ENCODE results near the gene SERHL2.
"Not testable (repeated sequence)": the region's sequence is repeated elsewhere in the genome, so short reads cannot be mapped to it uniquely, and the experiment has no call there.

SERHL2 gene, protein sequence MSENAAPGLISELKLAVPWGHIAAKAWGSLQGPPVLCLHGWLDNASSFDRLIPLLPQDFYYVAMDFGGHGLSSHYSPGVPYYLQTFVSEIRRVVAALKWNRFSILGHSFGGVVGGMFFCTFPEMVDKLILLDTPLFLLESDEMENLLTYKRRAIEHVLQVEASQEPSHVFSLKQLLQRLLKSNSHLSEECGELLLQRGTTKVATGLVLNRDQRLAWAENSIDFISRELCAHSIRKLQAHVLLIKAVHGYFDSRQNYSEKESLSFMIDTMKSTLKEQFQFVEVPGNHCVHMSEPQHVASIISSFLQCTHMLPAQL

DNA sequence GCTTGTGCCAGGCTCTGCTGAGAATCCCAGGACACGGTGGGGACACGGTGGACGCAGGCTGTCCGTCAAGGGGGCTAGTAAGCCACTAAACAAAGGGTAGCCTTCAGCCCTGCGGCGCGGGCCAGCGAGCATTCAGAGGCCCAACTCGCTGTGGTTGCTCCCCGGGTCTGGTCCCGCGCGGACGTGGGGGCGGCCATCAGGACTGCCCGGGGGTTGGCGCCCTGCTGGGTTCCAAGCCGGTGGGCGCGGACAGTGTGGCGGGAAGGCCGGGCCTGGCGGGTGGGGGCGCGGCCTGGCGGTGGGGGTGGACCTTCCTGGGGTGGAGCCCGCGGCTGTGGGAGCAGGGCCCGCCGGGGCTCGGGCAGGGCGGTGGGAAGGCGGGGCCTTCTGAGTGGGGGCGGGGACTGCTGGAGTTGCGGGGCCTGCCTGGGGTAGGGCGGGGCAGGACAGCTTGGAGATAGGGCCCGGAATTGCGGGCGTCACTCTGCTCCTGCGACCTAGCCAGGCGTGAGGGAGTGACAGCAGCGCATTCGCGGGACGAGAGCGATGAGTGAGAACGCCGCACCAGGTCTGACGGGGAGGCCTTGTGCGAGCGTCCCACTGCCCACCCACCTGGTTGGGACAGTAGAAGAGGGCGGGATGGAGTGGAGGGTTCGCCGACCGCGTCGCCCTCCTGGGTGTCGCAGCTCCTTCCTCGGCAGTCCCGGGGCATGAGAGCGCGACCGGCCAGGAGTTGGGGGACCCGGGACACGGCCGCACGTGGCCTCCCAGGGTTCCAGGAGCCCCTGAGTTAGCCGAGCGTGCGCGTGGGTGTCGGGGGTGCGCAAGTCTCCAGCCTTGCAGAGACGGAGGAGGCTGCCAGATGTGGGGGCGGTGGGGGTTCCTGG lies at the start of gene SERHL2:
Gene SERHL2, plus strand, starts transcription at position 482 of the 887 bp plus-strand sequence. Its CDS starts 65 bp downstream, at position 547.
- peak; percentile 84 for DNase-seq

DNA sequence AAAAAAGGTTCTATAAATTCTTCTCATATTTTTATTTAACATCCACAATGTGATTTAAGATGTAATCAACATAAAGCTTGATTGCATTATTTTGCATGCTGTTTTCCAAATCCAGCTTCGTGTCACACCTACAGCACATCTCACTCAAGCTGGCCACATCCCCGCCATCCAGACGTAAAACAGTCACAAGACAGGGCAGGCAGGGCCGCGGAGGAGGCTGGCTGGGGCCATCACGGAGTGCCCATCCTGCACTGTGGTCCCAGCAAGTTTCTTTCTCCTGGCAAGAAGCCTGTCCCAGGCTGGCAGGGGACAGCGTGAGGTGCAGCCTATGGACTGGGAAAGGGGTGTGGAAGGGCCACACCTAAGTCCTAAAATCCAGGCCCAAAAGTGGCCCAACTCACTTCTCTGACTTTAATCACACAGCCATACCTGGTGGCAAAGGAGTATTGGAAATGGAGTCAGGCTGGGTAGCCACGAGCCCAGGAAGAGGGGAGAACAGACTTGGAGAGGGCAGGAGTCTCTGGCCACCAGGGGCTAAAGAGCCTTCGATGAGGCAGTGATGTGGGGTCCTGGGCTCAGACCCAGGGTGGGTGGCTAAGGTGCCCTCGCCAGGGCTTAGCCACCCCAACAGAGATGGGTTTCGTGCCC lies 45.3 kb upstream of the SERHL2 start:
- DNase-seq, result not testable (repeated sequence)

DNA sequence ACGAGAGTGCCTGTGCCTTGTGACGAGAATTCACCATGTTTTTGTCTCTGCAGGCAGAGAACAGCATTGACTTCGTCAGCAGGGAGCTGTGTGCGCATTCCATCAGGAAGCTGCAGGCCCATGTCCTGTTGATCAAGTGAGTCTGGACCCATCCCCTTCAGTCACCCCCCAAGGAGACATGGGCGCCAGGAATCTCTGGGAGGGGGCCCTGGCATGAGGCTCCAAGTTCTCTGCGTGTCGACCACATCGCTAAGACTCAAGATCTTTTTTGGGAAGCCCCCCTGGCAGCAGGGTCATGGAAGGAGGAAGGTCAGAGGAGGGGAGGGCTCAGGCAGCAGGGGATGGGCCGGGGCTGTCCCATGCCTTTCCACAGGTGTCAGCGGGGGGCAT lies 44.8 kb upstream of the SERHL2 start:
- not testable (repeated sequence) for DNase-seq

DNA sequence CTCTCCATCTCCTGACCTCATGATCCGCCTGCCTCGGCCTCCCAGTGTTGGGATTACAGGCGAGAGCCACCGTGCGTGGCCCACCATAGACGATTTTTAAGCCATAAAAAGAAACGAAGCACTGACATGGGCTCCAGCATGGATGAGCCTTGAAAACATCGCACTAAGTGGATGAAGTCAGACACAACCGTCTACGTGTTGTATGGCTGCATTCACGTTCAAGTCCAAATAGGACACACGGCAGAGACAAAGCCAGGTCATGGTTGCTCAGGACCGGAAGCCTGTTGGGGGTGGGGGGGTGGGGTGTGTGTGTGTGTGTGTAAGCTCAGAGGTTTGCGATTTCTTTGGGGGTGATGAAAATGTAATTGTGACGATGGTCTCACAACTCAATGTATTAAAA lies 44.2 kb upstream of the SERHL2 start:
- DNase-seq, result no peak

DNA sequence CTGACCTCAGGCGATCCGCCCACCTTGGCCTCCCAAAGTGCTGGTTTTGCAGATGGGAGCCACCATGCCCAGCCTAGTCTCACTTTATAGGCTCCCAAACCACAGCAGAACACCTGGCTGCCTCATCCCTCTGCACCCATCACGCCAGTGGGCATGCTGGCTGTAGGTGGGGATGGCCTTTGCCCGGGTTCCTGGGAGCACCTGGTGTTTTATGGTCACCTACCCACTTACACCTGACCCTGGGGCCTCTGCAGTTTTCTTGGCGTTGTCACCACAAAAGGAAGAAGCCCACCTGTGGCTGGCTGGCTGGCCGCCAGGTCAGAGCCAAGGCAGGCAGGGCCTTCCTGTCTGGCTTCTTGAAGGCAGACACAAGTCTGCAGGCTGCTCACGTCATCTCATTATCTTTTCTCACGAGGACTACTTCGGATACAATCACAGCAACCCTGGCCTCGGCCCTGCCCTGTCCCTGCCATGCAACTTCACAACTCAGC lies 42.3 kb upstream of the SERHL2 start:
- no peak for DNase-seq

DNA sequence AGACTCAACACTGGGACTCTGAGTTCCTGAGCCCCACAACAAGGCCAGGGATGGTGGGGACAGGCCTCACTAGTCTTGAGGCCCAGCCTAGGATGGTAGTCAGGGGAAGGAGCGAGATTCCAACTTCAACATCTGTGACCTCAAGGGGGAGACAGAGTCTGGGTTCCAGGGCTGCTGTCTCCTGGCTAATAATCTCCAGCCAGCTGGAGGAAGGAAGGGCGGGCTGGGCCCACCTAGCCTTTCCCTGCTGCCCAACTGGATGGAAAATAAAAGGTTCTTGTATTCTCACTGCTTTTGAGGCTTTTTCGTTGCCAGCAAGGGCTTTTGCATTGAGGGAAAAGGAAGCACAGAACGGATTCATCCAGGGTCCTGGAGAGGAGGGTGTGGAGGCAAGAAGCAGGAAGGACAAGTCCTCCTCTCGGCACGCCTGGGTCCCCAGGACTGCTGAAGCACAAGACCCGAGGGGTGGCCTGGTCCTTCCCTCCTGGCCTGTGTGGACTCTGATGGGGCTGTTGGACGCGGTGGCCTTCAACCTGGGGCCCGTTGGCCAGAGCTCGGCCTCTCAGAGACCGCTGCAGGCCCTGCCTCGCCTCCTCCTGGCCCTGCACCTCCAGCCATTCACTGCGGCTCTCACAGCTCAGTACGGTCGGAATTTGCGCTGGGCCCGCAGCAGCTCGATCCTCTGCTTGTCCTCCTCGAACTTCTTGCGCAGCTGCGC lies 41.3 kb upstream of the SERHL2 start:
- DNase-seq, result not testable (repeated sequence)

DNA sequence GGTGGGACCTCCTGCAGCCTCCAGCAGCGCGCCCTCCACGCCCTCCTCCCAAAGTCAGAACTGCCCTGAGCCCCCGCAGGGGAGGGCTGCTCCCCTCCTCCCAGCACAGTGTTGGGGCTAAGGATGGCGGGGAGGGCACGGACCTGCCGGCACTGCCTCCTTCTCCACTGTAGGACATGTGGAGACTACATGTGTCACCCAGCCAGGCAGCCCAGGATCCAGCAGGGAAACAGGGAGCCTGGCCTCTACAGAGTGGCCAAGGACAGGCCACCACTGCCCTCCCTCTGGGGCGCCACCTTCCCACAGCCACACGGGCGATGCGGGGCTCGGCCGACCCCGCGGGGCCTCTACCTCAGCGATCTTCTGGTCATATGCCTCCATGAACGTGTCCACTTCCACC lies 39.4 kb upstream of the SERHL2 start:
- not testable (repeated sequence) for DNase-seq

DNA sequence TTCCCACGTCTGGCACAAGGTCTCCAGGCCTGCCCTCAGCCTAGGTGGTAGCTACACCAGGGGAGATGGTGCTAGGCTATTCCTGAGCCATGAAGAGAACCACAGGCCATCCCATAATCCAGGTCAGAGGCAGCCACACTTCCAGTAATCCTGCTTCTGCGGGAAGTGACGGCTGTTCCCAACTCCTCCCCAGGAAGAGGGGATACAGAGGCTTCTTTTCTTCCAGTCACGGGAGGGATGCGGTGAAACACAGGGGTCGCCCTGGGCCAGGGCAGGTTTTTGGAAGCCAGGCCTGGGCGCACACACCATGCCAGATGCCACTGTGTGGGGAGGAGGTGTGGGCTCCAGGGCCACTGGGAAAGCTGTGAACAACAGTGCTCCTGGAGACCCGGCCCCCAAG lies 38.5 kb upstream of the SERHL2 start:
- DNase-seq, result not testable (repeated sequence)

DNA sequence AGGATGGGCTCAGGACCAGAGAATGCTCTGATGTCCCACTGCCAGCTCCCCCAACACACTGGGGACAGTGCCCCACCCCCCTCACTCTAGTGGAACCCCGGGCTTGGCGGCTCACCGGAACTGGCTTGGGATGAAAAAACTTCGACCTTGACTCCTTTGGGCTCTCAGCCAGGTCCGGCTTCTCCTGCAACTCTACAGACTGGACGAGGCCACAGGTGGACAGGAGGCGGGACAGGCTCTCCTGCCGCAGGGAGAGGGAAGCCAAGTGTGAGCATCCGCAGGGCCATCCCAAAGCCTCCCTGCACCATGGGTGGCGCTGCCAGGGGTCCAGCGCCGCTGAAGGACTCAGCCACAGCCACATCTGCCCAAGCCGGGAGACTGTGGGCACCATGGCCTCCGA lies 37.9 kb upstream of the SERHL2 start:
- DNase-seq, result no peak

DNA sequence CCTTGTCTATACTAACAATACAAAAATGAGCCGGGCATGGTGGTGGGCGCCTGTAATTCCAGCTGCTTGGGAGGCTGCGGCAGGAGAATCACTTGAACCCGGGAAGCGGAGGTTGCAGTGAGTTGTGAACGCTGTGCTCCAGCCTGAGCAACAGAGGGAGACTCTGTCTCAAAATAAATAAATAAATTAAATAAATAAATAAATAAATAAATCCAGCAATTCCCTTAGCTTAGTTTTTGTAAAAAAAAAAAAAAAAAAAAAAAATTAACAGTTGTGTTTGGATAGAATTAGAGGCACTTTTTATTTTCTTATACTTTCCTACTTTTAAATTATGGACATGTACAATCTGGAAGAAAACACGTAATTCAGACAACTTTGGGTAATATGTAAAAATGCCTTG lies 36.7 kb upstream of the SERHL2 start:
- not testable (repeated sequence) for DNase-seq

DNA sequence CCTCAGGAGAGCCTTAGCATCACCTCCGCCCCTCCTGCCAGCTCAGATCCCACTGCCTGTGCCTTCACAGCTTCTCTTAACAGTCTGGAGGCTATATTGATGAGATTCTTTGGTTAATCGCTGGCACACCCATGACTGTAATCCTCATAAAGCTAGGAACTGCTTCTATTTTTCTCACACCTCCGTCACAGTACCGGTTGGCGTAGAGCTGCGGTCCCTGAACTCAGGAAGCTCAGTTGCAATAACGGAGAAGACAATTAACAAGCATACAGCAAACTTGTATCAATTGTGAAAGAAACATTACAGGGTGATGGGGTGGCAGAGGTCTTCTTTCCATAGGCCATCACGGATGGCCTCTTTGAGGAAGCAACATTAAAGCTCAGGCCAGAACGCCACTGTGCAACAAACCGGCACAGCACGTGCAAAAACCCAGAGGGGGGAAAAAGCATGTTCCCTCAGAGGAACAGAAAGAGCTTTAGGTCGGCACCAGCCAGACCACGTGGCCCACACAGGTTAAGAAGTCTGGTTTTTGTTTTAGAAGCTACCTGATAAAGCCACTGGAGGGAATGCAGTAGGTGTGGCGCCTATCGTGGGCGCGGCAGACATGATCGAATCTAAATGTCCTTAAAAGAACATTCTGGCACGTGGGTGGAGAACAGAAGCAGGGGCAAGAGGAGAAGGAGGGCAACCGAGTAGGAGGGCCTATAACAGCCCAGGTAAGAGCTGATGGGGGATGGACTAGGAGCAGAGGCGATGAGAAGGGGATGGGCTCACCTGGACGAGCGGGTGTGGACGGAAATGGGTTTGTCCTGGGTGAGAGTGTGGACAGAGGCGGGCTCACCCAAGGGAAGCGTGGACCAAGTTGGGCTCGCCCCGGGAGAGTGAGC lies 34.9 kb upstream of the SERHL2 start:
- not testable (repeated sequence) for DNase-seq

DNA sequence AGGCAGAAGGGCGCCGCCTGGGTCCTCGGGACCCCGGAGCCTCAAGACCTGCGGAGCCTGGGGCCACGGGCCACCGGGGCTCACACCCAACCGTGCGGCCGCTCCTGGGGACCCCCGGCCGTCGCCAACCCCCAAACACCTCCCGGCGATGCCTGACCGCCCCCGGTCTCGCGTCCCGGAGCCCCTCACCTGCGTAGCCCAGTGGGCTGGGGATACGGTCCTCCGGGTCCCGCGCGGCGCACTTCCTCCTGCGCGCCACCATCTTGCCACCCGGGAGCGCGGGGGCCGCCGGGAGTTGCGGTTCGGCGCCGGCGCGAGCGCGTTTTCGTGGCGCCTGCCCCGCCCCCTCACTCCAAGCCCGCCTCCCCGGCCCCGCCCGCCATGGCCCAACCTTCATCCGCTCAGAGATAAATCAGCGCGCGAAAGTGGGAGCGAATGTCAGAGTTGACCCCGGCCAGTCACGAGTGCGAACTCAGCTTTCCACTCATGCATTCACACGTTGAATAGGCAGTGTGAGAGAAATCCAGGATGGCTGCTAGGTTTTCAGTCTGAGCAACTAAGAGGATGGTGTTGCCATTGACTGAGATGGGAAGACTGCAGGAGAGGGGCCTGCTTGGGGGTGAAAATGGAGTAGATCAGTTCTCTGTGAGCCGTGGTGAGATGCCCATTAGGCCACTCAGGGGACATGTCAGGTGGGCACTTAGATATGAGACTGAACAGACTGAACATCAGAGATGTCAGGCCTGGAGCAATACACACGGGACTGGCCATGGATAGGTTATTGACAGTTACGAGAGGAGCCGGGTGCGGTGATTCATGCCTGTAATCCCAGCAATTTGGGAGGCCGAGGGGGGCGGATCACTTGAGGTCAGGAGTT lies 34.0 kb upstream of the SERHL2 start, which contains the start of gene RRP7A:
Gene RRP7A, minus strand, starts transcription at position 272 of the 877 bp plus-strand sequence. Its CDS starts 10 bp downstream, at position 262.
- DNase-seq, result peak; percentile 75

DNA sequence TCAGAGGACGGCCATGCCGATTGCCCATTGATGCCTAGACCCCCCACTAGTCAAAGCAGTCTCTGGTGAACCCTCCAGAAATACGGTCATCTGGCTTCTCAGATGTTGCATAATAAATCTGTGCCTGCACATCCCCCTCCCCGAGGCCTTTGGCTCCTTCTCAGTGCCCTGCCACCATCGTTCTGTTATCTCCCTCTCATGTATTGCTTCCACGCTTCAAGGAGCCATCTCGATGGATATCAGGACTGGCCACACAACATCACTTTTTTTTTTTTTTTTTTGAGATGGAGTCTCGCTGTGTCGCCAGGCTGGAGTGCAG lies 32.6 kb upstream of the SERHL2 start:
- DNase-seq, result no peak

DNA sequence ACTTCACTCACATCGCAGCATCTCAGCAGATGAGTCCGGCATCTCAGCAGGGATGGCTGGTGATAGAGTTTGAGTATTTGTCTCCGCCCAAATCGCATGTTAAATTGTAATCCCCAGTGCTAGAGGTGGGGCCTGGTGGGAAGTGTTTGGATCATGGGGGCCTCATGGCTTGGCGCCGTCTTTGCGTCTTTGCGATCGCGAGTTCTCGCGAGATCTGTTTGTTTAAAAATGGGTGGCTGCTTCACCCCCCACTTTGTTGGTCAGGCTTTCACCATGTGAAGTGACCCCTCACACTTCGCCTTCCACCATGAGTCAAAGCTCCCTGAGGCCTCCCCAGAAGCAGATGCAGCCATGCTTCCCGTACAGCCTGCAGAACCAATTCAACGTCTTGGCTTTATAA lies 31.2 kb upstream of the SERHL2 start:
- DNase-seq, result no peak

DNA sequence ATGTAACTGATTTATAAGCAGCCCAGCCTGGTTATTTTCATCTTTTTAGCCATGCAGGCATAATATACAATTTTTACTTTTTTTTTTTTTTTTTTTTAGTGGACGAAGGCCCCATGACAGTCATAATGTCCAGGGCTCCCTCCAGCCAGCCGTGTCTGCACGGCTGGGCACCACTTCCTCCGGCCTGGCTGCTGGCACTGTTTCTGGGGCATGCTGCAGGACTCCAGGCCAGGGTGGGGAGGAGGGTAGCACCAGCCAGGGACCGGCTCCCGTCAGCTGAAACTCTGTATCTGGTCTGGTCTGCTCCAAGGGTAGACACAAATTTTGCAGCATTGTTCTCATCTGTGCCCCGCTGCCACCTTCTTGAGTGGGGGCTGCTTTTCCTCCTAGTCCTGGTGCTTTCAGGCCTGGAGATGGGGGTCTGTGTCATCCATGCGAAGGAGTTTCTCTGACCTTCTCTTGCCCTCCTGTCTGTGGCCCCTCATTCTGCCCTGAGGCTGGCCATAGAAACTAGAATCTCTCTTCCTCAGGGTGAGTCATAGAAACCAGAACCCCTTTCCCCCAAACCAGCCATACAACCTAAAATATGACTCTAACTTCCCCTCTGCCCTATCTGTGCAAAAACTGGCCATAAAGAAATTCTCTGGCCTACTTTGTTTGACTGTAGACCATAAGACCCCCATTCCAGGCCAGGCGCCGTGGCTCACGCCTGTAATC lies 25.0 kb upstream of the SERHL2 start:
- DNase-seq, result no peak

DNA sequence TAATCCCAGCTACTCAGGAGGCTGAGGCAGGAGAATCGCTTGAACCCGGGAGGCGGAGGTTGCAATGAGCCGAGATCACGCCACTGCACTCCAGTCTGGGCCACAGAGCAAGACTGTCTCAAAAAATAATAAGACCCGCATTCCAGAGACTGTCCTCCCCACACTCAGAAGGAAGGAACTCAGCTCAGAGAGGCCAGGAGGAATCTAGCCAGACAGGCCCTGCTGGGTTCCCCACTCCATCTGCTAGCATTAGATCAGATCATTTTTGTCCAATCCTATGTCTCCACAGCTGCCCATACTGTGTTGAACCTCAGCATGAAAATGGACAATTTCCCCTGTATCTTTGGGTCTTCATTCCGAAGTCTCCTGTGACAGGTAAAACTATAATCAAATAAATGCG lies 24.3 kb upstream of the SERHL2 start:
- DNase-seq, result not testable (repeated sequence)

DNA sequence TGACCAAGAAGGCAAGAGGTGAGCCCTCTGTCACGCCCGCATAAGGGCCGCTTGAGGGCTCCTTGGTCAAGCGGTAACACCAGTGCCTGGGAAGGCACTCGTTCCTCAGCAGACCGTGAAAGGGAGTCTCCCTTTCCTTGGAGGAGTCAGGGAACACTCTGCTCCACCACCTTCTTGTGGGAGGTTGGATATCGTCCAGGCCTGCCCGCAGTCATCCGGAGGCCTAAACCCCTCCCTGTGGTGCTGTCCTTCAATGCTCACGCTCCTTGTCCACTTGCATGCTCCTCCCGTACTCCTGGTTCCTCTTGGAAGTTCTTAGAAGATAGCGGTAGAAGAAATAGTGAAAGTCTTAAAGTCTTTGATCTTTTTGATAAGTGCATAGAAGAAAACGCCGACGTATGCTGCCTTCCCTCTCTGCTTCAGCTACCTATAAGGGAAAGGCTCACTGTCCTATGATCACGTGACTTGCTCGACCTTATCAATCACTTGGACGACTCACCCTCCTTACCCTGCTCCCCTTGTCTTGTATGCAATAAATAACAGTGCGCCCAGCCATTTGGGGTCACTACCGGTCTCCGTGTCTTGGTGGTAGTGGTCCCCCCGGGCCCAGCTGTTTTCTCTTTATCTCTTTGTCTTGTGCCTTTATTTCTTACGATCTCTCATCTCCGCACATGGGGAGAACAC lies 22.2 kb upstream of the SERHL2 start:
- not testable (repeated sequence) for DNase-seq

DNA sequence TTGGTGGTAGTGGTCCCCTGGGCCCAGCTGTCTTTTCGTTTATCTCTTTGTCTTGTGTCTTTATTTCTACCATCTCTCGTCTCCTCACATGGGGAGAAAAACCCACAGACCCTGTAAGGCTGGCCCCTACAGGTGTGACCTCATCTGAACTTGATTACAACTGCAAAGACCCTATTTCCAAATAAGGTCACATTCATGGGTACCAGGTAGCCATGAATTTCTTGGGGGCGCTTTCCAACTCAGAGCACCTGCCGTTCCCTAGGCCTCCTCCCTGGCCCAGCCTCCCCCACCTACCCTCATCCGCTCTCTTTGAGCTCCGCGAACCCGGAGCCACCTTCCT lies 20.1 kb upstream of the SERHL2 start:
- DNase-seq, result no peak

DNA sequence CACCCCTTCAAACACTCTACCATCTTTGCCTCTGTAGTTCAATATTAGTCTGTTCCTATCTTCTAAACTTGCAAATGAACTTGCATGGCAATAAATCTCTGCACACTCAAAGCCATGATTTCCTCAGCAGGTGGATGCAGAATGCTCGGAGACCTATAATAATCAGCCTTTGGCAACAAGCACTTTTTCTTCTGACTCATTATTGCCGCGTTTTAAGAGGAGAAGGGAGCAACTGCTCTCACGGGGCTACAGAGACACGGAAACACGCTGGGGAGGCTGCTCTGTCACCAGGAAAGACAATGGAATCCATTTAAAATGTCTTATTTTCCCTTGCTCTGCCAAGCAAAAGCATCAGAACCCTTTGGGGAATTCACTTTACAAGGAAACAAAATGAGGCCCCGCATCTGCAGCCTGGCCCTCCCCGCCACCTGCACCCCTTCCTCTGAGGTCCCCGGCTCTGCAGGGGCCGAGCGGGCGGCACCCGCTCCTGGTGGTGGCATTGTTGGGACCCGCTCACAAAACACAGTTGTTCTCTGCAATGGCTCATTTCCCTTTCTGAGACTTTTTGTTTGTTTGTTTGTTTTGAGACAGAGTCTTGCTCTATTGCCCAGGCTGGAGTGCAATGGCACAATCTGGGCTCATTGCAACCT lies 18.5 kb upstream of the SERHL2 start:
- DNase-seq, result not testable (repeated sequence)

All from EL (cell line).